VCaP (cell line): Measurements from ENCODE around the gene CFAP45.
A peak's percentile ranks its signal among the peaks of the same experiment; 100 is the strongest.

Experiments used
- H3K27ac ChIP-seq: fragments of 450-650 bp; 2 replicates; pipeline ENCODE4 v1.5.1; 2017
- CTCF ChIP-seq: fragments of 450-650 bp; conservative IDR thresholded peaks from 2 replicates; pipeline ENCODE4 v1.5.1; 2017; ENCODE audit warnings: mild to moderate bottlenecking, moderate library complexity

CFAP45 gene

DNA sequence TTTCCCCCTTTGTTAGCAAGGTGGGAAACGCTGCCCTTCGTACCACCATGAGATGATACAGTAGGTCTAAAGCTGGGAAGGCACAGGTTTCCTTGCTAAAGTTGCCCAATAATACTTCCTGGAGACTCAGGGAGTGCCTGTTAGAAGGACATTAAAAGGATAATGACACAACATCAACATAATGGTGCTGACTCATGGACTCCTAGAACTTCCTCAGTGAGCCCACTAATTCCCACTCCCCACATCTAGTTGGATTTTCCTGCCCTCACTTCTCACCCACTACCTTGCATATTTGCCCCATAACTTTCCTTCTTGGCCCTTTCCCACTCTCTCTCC is 17.5 kb downstream of the CFAP45 start:
- no peak for TF ChIP-seq CTCF
- H3K27ac ChIP-seq: peak overlapping the region; percentile 66

- peak overlapping the region; percentile 66 for H3K27ac ChIP-seq
These were observed 18.1 kb downstream of the CFAP45 start for GRCh38 chr1:159881622-159882526.

DNA sequence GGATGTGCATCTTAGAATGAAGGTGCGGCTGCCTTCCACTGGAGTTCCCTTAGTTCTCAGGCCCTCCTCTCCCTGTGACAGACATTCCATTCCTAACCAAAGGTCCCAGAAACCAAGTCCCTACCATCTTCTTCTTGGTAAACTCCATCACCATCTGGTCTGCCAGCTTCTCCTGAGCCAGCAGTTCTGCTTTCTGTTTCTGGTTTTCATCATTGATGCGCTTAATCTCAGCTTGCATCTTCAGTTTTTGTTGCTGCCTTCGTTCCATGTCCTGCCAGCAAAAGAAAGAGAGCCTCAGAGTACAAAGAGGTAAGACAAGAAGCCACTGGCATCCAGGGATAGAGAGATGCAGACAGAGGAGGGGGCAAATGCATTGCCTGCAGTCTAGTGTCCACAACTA is 19.5 kb downstream of the CFAP45 start:
- H3K27ac ChIP-seq: no peak overlapping the region; the same call in 1 of the 2 replicates
- no peak for TF ChIP-seq CTCF

More at GRCh38 chr1:159881622-159882526, 18.1 kb downstream of the CFAP45 start:
- TF ChIP-seq CTCF: no peak

GRCh38 chr1:159879977-159880376 is 20.0 kb downstream of the CFAP45 start:
- H3K27ac ChIP-seq: no peak overlapping the region
- TF ChIP-seq CTCF: no peak

DNA sequence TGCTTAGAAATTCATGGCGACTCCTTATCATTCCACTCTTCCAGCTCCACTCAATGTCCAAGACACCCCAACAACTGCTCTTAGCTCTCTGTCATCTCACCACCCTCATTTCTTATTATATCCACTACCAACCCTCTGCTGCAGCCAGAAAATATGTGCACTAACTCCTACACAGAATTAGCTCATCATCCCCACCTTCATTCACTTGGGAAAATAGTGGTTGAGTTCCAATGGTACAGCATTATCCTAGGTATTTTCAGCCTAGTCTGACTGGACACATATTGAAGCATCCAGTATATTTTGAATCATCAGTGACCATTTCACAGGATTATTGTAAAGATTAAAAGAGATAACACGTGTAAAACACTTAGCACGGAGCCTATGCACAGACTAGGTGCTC is 20.8 kb downstream of the CFAP45 start:
- H3K27ac ChIP-seq: no peak overlapping the region
- TF ChIP-seq CTCF: no peak

GRCh38 chr1:159877695-159878444 is 22.1 kb downstream of the CFAP45 start:
- TF ChIP-seq CTCF: no peak
- H3K27ac ChIP-seq: no peak overlapping the region

DNA sequence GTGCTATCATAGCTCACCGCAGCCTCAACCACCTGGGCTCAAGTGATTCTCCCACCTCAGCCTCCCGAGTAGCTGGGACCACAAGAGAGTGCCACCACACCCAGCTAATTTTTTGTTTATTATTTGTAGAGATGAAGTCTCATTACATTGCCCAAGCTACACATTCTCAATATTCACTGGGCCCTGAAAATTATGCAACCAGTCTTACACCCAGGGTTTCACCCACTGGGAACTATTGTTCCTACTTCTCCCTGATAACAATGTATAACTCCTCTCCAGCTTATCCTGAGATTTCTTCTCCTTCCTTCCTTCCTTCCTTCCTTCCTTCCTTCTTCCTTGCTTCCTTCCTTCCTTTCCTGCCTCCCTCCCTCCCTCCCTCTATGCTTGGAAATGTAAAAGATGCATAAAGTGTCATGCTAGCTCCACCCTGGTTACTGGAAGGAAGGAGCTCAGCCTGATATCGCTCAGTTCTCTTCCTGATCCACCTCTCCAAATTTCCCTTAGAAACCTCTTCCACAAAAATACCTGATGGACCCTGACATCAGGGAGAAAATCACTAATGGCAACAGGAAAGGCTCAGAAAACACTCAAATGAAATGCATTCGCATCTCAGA is 26.3 kb downstream of the CFAP45 start:
- no peak for TF ChIP-seq CTCF
- H3K27ac ChIP-seq: no peak overlapping the region
